ENCODE measurements around the gene SLC16A13. TPM values are rescaled to one million over a fixed set of nuclear protein-coding genes. Genes with fewer than 3 reads are reported as not detected.

The SLC16A13 gene
- total RNA-seq = 0.44 and 2.0 TPM in 2 replicates

GRCh38 chr17:7035591-7036368 is at the start of gene SLC16A13:
Gene SLC16A13, plus strand, starts transcription at chr17:7036015. Its CDS starts 368 bp downstream, at chr17:7036383.

GRCh38 chr17:6995500-6996255 is 40.1 kb upstream of the SLC16A13 start, which contains the start of gene ALOX12:
Gene ALOX12, plus strand, starts transcription at chr17:6996049. Its CDS starts 69 bp downstream, at chr17:6996118.

GRCh38 chr17:7022781-7023571 is 12.8 kb upstream of the SLC16A13 start, which contains the start of gene BCL6B:
Gene BCL6B, plus strand, starts transcription at chr17:7023050. Its CDS starts 622 bp downstream, at chr17:7023672.

GRCh38 chr17:7043497-7044198 is 7.8 kb downstream of the SLC16A13 start, which contains the start of gene SLC16A11:
Gene SLC16A11, minus strand, starts transcription at chr17:7044092. Its CDS starts 579 bp downstream, at chr17:7043513.

GRCh38 chr17:7079581-7080455 is 44.0 kb downstream of the SLC16A13 start, which contains the start of gene CLEC10A:
Gene CLEC10A, minus strand, starts transcription at chr17:7080251. Its CDS starts 1,439 bp downstream, at chr17:7078812.

Other genes with a start within 250 kb of the SLC16A13 start
- gene TEKT1, start 204.3 kb upstream of the SLC16A13 start, total RNA-seq = not detected in 2 replicates
- under 0.01 TPM in 1 of 2 replicates, not detected in the other for gene ALOX12, start 40.0 kb upstream of the SLC16A13 start, total RNA-seq
- gene RNASEK, start 23.4 kb upstream of the SLC16A13 start, total RNA-seq = 25.9 and 42.3 TPM in 2 replicates
- gene BCL6B, start 13.0 kb upstream of the SLC16A13 start, total RNA-seq = 0.33 and 0.44 TPM in 2 replicates
- 0.66 TPM in 1 of 2 replicates, not detected in the other for gene SLC16A11, start 8.1 kb downstream of the SLC16A13 start, total RNA-seq
- not detected in 2 replicates for gene CLEC10A, start 44.2 kb downstream of the SLC16A13 start, total RNA-seq
- gene ASGR2, start 78.8 kb downstream of the SLC16A13 start, total RNA-seq = not detected in 2 replicates
- 1.2 and 1.3 TPM in 2 replicates for gene ASGR1, start 143.4 kb downstream of the SLC16A13 start, total RNA-seq
- gene DLG4, start 183.8 kb downstream of the SLC16A13 start, total RNA-seq = 17.6 and 27.3 TPM in 2 replicates
- 236 and 357 TPM in 2 replicates for gene ACADVL, start 183.9 kb downstream of the SLC16A13 start, total RNA-seq
- 84.8 and 108 TPM in 2 replicates for gene DVL2, start 198.5 kb downstream of the SLC16A13 start, total RNA-seq
- 47.3 and 68.5 TPM in 2 replicates for gene PHF23, start 203.4 kb downstream of the SLC16A13 start, total RNA-seq
- 199 and 406 TPM in 2 replicates for gene GABARAP, start 206.4 kb downstream of the SLC16A13 start, total RNA-seq
- 35.2 and 41.6 TPM in 2 replicates for gene CTDNEP1, start 215.7 kb downstream of the SLC16A13 start, total RNA-seq
- 24.6 and 25.6 TPM in 2 replicates for gene ELP5, start 216.2 kb downstream of the SLC16A13 start, total RNA-seq
- gene CLDN7, start 226.5 kb downstream of the SLC16A13 start, total RNA-seq = 4.1 and 6.5 TPM in 2 replicates
- gene SLC2A4, start 245.7 kb downstream of the SLC16A13 start, total RNA-seq = 0.17 and 0.44 TPM in 2 replicates

Measured in smooth muscle cell of trachea (primary cell).